Mesendoderm (in vitro differentiated cells): ENCODE data around the gene ELMOD3. TPM values are rescaled to one million over a fixed set of nuclear protein-coding genes. Genes with fewer than 3 reads are reported as not detected.
A peak's percentile ranks its signal among the peaks of the same experiment; 100 is the strongest.

ENCODE experiments used
- DNase-seq: peaks from one replicate; pipeline ENCODE4 v3.0.0; 2013
- H2AK5ac ChIP-seq: 2 replicates; pipeline ENCODE4 v1.6.1; 2013; ENCODE audit warnings: low read length, inconsistent platforms
- H2BK120ac ChIP-seq: 2 replicates; pipeline ENCODE4 v1.6.1; 2013; ENCODE audit warnings: low read depth, mild to moderate bottlenecking, low read length, moderate library complexity, mixed read lengths
- H2BK15ac ChIP-seq: replicated peaks from 2 replicates; pipeline ENCODE4 v1.6.1; 2013; ENCODE audit warnings: low read depth, mild to moderate bottlenecking, moderate library complexity
- H2BK5ac ChIP-seq: 2 replicates; pipeline ENCODE4 v1.6.1; 2013; ENCODE audit warnings: low read length, inconsistent platforms
- H3K18ac ChIP-seq: 2 replicates; pipeline ENCODE4 v1.6.1; 2013; ENCODE audit warnings: mild to moderate bottlenecking, low read length, mixed read lengths
- H3K23ac ChIP-seq: one replicate; pipeline ENCODE4 v1.6.1; 2013; ENCODE audit warnings: low read length
- H3K27ac ChIP-seq: 2 replicates; pipeline ENCODE4 v1.5.1; 2013; ENCODE audit warnings: low read depth, mild to moderate bottlenecking, inconsistent platforms, low read length, moderate library complexity
- H3K27me3 ChIP-seq: 2 replicates; pipeline ENCODE4 v1.6.1; 2013; ENCODE audit warnings: low read length, control low read depth, mild to moderate bottlenecking, inconsistent platforms; ENCODE audit not compliant: insufficient read depth, poor library complexity
- H3K36me3 ChIP-seq: 2 replicates; pipeline ENCODE4 v1.6.1; 2013; ENCODE audit warnings: low read length, inconsistent platforms; ENCODE audit not compliant: control insufficient read depth, insufficient read depth
- H3K4ac ChIP-seq: one replicate; pipeline ENCODE4 v1.6.1; 2013; ENCODE audit warnings: low read depth, mild to moderate bottlenecking, low read length, moderate library complexity
- H3K4me1 ChIP-seq: 2 replicates; pipeline ENCODE4 v1.6.1; 2013; ENCODE audit warnings: low read depth, low read length, inconsistent platforms; ENCODE audit not compliant: control insufficient read depth
- H3K4me2 ChIP-seq: 2 replicates; pipeline ENCODE4 v1.6.1; 2013; ENCODE audit warnings: low read length
- H3K4me3 ChIP-seq: 2 replicates; pipeline ENCODE4 v1.5.1; 2013; ENCODE audit warnings: mild to moderate bottlenecking, low read length
- H3K56ac ChIP-seq: one replicate; pipeline ENCODE4 v1.6.1; 2013; ENCODE audit warnings: low read length
- H3K79me1 ChIP-seq: 2 replicates; pipeline ENCODE4 v1.6.1; 2013; ENCODE audit warnings: low read length, inconsistent platforms
- H3K79me2 ChIP-seq: 2 replicates; pipeline ENCODE4 v1.6.1; 2013; ENCODE audit warnings: mild to moderate bottlenecking, low read length; ENCODE audit not compliant: control insufficient read depth, insufficient read depth
- H3K9ac ChIP-seq: 2 replicates; pipeline ENCODE4 v1.6.1; 2013; ENCODE audit warnings: low read length, inconsistent platforms
- H4K5ac ChIP-seq: one replicate; pipeline ENCODE4 v1.6.1; 2013; ENCODE audit warnings: low read length
- H4K8ac ChIP-seq: one replicate; pipeline ENCODE4 v1.6.1; 2013; ENCODE audit warnings: low read depth, mild to moderate bottlenecking, control low read depth, low read length, moderate library complexity
- WGBS: extraction: QIAGEN DNeasy Blood & Tissue Kit; methylation state at CpG from one replicate; pipeline ENCODE4 v1.1.7; 2013; ENCODE audit warnings: low lambda C conversion rate, missing lambda C conversion rate; ENCODE audit not compliant: insufficient coverage; ENCODE audit errors: extremely low coverage; 5-methylcytosine and 5-hydroxymethylcytosine counted together
- polyA plus RNA-seq, 2 experiments: library from polyadenylated mRNA; stranded (reverse); fragments of 200-250 nt; gene quantifications; one replicate each; pipeline ENCODE4 v1.2.3, GENCODE V29; 2013

The ELMOD3 gene
- 5.0 TPM for polyA plus RNA-seq (2013, experiment 1 of 2)
- 4.7 TPM for polyA plus RNA-seq (2013, experiment 2 of 2)

DNA sequence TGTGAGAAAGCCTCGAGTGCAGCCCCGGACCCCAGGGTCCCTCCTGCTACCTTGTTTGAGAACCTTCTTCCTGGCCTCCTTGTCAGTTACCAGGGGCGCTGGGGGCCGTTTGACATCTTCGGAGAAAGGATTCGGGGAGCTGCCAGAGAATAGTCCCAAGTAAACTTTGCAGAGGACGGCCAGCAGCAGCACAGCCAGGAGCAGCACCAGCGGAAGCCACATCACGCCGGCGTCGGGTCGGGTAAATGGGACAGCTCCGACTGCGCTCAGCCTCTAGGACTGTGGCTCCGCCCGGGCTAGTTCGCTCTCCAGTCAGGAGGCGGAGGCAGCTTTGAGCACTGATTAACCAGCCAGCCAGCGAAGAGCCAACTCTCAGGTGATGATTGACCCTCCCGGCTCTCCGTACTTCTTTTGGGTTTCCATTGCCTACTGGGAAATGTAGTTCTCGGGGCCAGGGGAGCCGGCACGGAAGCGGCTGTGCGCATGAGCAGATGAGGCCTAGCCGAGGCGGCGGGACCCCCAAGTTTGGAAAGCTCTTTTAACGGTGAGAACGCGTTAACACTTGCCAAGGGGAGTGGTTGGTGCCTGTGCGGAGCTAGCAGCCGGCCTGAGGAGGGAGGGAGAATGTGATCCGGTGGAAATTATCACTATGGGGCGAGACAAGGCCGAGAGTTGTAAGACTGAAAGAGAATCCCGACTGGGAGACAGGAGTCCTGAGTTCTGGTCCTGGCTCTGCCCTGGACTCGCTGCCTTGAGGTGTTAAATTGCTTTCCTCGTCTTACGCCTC is at the start of gene ELMOD3, which contains the start of gene RETSAT:
ELMOD3 (plus strand) TSS at position 484 of the 787 bp plus-strand sequence. CDS start 2,430 bp downstream, outside the sequence.
RETSAT (minus strand) TSS at position 243 of the 787 bp plus-strand sequence; CDS start at position 222, 21 bp downstream.
- H3K27ac ChIP-seq = peak within 1 kb of the TSS; percentile 28
- H2BK120ac ChIP-seq = no peak within 1 kb of the TSS
- peak within 1 kb of the TSS; percentile 20 for H3K18ac ChIP-seq
- no peak within 1 kb of the TSS for H4K5ac ChIP-seq
- H3K27me3 ChIP-seq = no peaks in the 10 kb centered on the region
- H3K79me1 ChIP-seq = peaks cover 4% of the 10 kb centered on the region
- peak within 1 kb of the TSS; percentile 94 for H3K56ac ChIP-seq
- H4K8ac ChIP-seq = no peak within 1 kb of the TSS
- H3K4me3 ChIP-seq = peak within 1 kb of the TSS; percentile 87
- peak within 1 kb of the TSS; percentile 73 for H3K4ac ChIP-seq
- peak within 1 kb of the TSS; percentile 68 for H3K23ac ChIP-seq
- H3K36me3 ChIP-seq = peaks cover 1% of the 10 kb centered on the region
- no peak within 1 kb of the TSS for H2BK15ac ChIP-seq
- H2BK5ac ChIP-seq = peak within 1 kb of the TSS; percentile 4
- H3K79me2 ChIP-seq = no peaks in the 10 kb centered on the region
- no CpG with 5 or more reads among the region's 42 CpGs for WGBS
- H3K4me2 ChIP-seq = peak within 1 kb of the TSS; percentile 79
- H3K4me1 ChIP-seq = peaks cover 6% of the 10 kb centered on the region
- H3K9ac ChIP-seq = peak within 1 kb of the TSS; percentile 85
- DNase-seq = peak; percentile 100
- H2AK5ac ChIP-seq = peak within 1 kb of the TSS; percentile 61

DNA sequence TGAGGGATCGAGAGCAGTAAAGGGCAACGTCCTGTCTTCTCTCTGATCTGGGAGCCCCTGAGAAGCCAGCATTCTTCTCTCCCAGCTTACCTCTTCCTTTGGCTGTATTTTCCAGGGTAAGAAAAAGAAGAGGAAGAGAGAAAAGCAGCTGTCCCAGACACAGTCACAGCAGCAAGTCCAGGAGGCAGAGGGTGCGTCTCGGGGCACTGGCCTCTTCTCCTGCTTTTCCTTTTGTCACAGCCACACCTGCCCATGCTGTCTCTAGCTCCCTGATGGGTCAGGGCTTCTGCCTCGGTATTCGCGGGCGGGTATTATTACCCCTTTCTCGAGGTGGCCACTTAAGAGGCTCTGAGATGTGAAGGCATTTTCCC is 47.1 kb upstream of the ELMOD3 start:
- H3K9ac ChIP-seq = no peak overlapping the region
- H3K79me1 ChIP-seq = no peaks in the 10 kb centered on the region
- no peak overlapping the region for H4K8ac ChIP-seq
- no peak for DNase-seq
- H3K79me2 ChIP-seq = no peaks in the 10 kb centered on the region
- peaks cover 8% of the 10 kb centered on the region for H3K4me1 ChIP-seq
- H3K56ac ChIP-seq = no peak overlapping the region
- no peak overlapping the region for H3K4ac ChIP-seq
- H2AK5ac ChIP-seq = no peak overlapping the region
- no peak overlapping the region for H3K27ac ChIP-seq
- H3K4me3 ChIP-seq = no peak overlapping the region
- no peak overlapping the region for H3K18ac ChIP-seq
- H2BK120ac ChIP-seq = no peak overlapping the region
- no peak overlapping the region for H4K5ac ChIP-seq
- H3K27me3 ChIP-seq = no peaks in the 10 kb centered on the region
- H2BK15ac ChIP-seq = no peak overlapping the region
- H3K23ac ChIP-seq = no peak overlapping the region
- no peak overlapping the region for H3K4me2 ChIP-seq
- no CpG with 5 or more reads among the region's 9 CpGs for WGBS
- no peaks in the 10 kb centered on the region for H3K36me3 ChIP-seq
- H2BK5ac ChIP-seq = no peak overlapping the region

DNA sequence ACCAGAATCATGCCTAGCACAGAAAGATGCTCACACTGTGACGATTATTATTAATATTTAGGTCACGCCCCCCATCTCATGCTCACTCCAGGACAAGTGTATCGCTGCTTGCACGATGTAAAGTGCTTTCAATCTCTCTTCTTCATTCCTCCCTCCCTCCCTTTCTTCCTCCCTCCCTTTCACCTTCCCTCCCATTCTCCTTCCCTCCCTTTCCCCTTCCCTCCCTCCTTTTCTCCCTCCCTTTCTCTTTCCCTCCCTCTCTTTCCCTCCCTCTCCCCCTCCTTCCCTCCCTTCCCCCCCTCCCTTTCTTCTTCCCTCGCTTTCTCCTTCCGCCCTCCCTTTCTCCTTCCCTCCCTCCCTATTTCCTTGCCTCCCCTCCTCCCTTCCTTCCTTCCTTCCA is 46.4 kb upstream of the ELMOD3 start:
- no peak overlapping the region for H3K27ac ChIP-seq
- no peak overlapping the region for H3K9ac ChIP-seq
- H3K56ac ChIP-seq = no peak overlapping the region
- no peaks in the 10 kb centered on the region for H3K79me2 ChIP-seq
- H3K4me2 ChIP-seq = no peak overlapping the region
- H3K4me3 ChIP-seq = no peak overlapping the region
- H4K8ac ChIP-seq = no peak overlapping the region
- H3K18ac ChIP-seq = no peak overlapping the region
- no peak overlapping the region for H3K4ac ChIP-seq
- 100% methylated on average over 2 of the region's 6 CpGs for WGBS
- H2BK15ac ChIP-seq = no peak overlapping the region
- H3K27me3 ChIP-seq = no peaks in the 10 kb centered on the region
- H2BK120ac ChIP-seq = no peak overlapping the region
- H2BK5ac ChIP-seq = no peak overlapping the region
- H3K23ac ChIP-seq = no peak overlapping the region
- no peaks in the 10 kb centered on the region for H3K79me1 ChIP-seq
- H3K4me1 ChIP-seq = peaks cover 8% of the 10 kb centered on the region
- DNase-seq = peak; percentile 37
- no peak overlapping the region for H2AK5ac ChIP-seq
- H4K5ac ChIP-seq = no peak overlapping the region
- no peaks in the 10 kb centered on the region for H3K36me3 ChIP-seq

DNA sequence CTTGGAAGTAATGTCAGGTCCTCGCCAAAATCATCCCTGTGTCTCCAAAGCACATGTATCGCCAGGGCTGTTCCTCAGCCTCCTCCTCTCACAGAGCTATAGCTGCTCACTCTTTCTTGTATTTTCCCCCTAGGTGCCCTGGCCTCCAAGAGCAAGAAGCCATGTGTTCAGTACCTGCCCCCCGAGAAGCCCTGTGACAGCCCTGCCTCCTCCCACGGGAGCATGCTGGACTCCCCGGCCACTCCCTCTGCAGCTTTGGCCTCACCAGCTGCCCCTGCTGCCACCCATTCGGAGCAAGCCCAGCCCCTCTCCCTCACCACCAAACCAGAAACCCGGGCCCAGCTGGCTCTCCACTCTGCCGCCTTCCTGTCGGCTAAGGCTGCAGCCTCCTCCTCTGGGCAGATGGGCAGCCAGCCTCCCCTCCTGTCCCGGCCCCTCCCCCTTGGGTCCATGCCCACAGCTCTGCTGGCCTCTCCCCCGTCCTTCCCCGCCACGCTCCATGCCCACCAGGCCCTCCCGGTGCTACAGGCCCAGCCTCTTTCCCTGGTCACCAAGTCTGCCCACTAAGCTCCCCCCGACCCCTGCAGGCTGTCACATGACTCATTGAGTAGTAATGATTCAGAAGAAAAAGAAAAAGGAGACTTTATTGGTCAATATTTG is 45.5 kb upstream of the ELMOD3 start:
- H3K23ac ChIP-seq = no peak overlapping the region
- no peak overlapping the region for H4K5ac ChIP-seq
- no peak overlapping the region for H2BK15ac ChIP-seq
- no peak overlapping the region for H3K4me2 ChIP-seq
- H3K56ac ChIP-seq = peak overlapping the region; percentile 50
- no peaks in the 10 kb centered on the region for H3K27me3 ChIP-seq
- H3K18ac ChIP-seq = no peak overlapping the region
- H4K8ac ChIP-seq = no peak overlapping the region
- H2BK120ac ChIP-seq = no peak overlapping the region
- peaks cover 8% of the 10 kb centered on the region for H3K4me1 ChIP-seq
- no peak overlapping the region for H3K27ac ChIP-seq
- H3K4ac ChIP-seq = no peak overlapping the region
- H2BK5ac ChIP-seq = no peak overlapping the region
- H3K79me1 ChIP-seq = no peaks in the 10 kb centered on the region
- H3K79me2 ChIP-seq = no peaks in the 10 kb centered on the region
- H3K36me3 ChIP-seq = no peaks in the 10 kb centered on the region
- no CpG with 5 or more reads among the region's 15 CpGs for WGBS
- no peak for DNase-seq
- no peak overlapping the region for H3K9ac ChIP-seq
- H2AK5ac ChIP-seq = no peak overlapping the region
- no peak overlapping the region for H3K4me3 ChIP-seq

DNA sequence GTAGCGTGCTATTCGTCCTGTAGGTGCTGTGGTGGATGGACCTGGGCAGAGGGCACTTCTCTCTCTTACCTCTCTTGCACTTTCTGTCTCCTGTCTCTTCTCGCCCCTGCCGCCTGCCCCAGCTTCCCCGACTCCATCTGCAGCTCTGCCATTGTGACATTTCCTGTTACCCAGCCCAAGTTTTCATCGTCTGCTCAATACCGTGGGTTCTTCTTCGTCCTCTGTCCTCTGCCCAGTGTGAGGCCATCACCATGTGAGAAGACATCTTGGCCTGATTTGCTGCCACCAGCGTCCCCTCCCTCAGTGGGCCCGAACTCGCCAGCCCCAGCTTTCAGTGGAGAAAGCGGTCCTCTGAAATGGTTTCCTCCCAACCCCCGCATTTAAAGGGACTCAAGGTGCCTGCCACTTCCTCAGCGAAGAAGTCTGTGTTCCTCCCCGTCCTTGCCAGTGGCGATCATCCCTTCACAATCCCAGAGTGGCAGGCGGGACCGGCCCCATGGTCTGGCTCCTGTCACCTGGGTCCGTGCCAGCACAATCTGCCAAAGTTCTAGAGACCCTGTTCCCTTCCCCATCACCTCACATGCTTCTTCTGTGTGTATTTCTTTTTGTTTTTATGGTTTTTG is 44.8 kb upstream of the ELMOD3 start:
- no peak overlapping the region for H3K27ac ChIP-seq
- H2BK5ac ChIP-seq = no peak overlapping the region
- no peak overlapping the region for H3K4me2 ChIP-seq
- no peaks in the 10 kb centered on the region for H3K36me3 ChIP-seq
- H3K18ac ChIP-seq = no peak overlapping the region
- no peak overlapping the region for H3K4ac ChIP-seq
- H3K4me1 ChIP-seq = peaks cover 8% of the 10 kb centered on the region
- WGBS = no CpG with 5 or more reads among the region's 19 CpGs
- H4K8ac ChIP-seq = no peak overlapping the region
- DNase-seq = peak; percentile 32
- no peak overlapping the region for H2BK120ac ChIP-seq
- no peak overlapping the region for H2BK15ac ChIP-seq
- H3K9ac ChIP-seq = peak overlapping the region; percentile 18
- no peaks in the 10 kb centered on the region for H3K27me3 ChIP-seq
- H3K79me2 ChIP-seq = no peaks in the 10 kb centered on the region
- no peak overlapping the region for H3K4me3 ChIP-seq
- no peak overlapping the region for H3K56ac ChIP-seq
- H2AK5ac ChIP-seq = no peak overlapping the region
- no peak overlapping the region for H4K5ac ChIP-seq
- H3K79me1 ChIP-seq = no peaks in the 10 kb centered on the region
- H3K23ac ChIP-seq = no peak overlapping the region
